Astrocyte of the spinal cord (primary cell): Measurements from ENCODE around the gene DRD3.
A peak's percentile ranks its signal among the peaks of the same experiment; 100 is the strongest.

Experiments
- DNase-seq: peaks from one replicate; pipeline ENCODE4 v3.0.0; 2011; ENCODE audit warnings: low read depth, low spot score
- H3K4me3 ChIP-seq: 2 replicates; pipeline ENCODE4 v1.5.1; 2011; ENCODE audit warnings: low read depth, mild to moderate bottlenecking, low read length, moderate library complexity
- in situ Hi-C: cut with HindIII; loops from 2 replicates; pipeline ENCODE4 v1.10.0; 2017; ENCODE audit warnings: low sequenced_read_pairs
- TF ChIP-seq, protein P1 (sequence below): IDR thresholded peaks from 2 replicates; pipeline ENCODE4 v1.5.1; 2012; ENCODE audit warnings: low read depth, mild to moderate bottlenecking, low read length, inconsistent platforms

DRD3 gene

DNA sequence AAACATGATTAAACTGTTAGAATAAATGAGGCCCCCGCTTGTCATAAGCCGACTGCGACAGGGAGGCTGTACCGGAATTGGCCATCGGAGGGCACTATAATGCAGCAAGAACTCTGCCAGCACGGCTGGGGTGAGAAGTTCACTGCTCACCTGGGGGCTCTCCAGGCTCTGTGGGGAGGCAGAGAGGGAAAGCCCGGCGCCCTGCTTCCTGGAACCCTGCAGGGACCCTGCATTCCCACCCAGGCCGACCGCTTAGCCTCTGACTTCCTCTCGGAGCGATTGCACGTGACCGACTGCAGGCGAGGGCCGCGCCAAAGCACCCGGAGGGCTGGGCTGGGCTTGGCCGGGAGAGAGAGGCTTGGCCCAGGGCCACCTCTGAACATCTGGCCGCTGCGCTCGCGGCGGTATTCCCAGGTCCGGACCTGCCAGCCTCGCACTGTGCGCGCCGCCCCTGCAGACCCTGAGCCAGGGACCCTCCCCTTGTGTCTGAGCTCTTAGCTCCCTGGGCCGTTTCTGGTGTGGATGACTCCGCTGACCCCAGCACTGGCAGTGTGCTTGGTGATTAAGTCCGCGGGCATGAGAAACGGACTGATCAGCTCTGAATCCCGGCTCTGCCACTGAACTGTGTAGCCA lies 26.2 kb downstream of the DRD3 start:
- TF ChIP-seq, protein P1, sequence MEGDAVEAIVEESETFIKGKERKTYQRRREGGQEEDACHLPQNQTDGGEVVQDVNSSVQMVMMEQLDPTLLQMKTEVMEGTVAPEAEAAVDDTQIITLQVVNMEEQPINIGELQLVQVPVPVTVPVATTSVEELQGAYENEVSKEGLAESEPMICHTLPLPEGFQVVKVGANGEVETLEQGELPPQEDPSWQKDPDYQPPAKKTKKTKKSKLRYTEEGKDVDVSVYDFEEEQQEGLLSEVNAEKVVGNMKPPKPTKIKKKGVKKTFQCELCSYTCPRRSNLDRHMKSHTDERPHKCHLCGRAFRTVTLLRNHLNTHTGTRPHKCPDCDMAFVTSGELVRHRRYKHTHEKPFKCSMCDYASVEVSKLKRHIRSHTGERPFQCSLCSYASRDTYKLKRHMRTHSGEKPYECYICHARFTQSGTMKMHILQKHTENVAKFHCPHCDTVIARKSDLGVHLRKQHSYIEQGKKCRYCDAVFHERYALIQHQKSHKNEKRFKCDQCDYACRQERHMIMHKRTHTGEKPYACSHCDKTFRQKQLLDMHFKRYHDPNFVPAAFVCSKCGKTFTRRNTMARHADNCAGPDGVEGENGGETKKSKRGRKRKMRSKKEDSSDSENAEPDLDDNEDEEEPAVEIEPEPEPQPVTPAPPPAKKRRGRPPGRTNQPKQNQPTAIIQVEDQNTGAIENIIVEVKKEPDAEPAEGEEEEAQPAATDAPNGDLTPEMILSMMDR = peak; percentile 93
- H3K4me3 ChIP-seq = peak overlapping the region; percentile 32
- DNase-seq = peak; percentile 95
- in situ Hi-C loops = no loop called here

GRCh38 chr3:114151091-114151490 lies 27.8 kb downstream of the DRD3 start:
- H3K4me3 ChIP-seq = no peak overlapping the region
- TF ChIP-seq, protein P1 = no peak
- DNase-seq = no peak
- in situ Hi-C loops = no loop called here

DNA sequence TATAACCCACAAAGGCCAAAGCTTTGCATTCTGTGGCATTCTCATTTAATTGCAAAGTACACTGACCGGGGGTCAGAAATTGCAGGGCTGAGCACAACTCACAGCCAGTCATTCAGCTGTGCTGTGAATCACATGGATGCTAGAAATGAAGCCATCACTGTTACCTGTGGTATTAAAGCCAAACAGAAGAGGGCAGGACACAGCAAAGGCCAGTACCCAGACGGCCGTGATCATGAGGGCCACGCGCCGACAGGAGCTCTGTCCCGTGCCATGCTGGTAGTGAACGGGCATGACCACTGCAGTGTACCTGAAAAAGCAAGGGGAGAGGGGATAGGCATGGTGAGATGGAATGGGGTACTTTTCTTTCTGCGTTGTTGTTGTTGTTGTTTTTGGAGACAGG lies 31.6 kb downstream of the DRD3 start:
- DNase-seq = no peak
- TF ChIP-seq, protein P1 = no peak
- H3K4me3 ChIP-seq = no peak overlapping the region
- in situ Hi-C loops = no loop called here

- TF ChIP-seq, protein P1 = no peak
- no peak overlapping the region for H3K4me3 ChIP-seq
- DNase-seq = peak; percentile 96
- in situ Hi-C loops = no loop called here
Observed at GRCh38 chr3:114144909-114145688, 33.8 kb downstream of the DRD3 start.

GRCh38 chr3:114143817-114144216 lies 35.0 kb downstream of the DRD3 start:
- H3K4me3 ChIP-seq = no peak overlapping the region
- TF ChIP-seq, protein P1 = no peak
- in situ Hi-C loops = no loop called here
- DNase-seq = no peak

DNA sequence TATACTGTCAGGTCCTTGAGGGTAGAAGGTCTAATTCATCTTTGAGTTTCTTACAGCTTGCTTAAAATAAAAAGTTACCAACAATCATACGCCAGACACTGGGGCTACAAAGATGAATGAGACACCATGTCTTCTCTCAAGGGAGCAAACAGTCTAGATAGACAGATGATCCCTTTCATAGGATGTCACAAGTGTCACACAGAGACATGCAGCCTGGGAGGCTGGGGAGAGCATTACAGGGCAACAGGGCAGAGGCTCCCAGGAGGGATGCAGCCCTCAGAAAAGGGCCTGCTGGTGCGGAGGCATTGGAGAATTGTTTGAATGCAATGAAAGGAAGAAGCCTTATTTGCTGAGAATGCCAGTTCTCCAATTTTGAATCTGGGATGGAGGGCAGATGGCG lies 39.0 kb downstream of the DRD3 start:
- no peak overlapping the region for H3K4me3 ChIP-seq
- no peak for DNase-seq
- in situ Hi-C loops = no loop called here
- TF ChIP-seq, protein P1 = no peak
